ENCODE results near the gene PKD1. TPM values are rescaled to one million over a fixed set of nuclear protein-coding genes. Genes with fewer than 3 reads are reported as not detected.
A peak's percentile ranks its signal among the peaks of the same experiment; 100 is the strongest.

PKD1 gene
- total and polyA plus RNA-seq, 2 of the 13 experiments (the other 11 are each of a cell fraction or from before 2014, with no cell fraction given): 22.1 to 23.0 TPM

- TF ChIP-seq GPBP1L1 (CRISPR knock-in tag; IDR thresholded peaks at IDR 0.05) (no peak), MEIS1 (CRISPR knock-in tag; IDR thresholded peaks at IDR 0.05; ENCODE audit: borderline replicate concordance) (no peak; the same call in 1 of the 2 replicates), ZNF552 (CRISPR knock-in tag; IDR thresholded peaks at IDR 0.05; ENCODE audit: borderline replicate concordance) (no peak; the same call in 1 of the 2 replicates), NCOA1 (CRISPR knock-in tag; IDR thresholded peaks at IDR 0.05) (no peak), ZNF503 (CRISPR knock-in tag; IDR thresholded peaks at IDR 0.05) (peak; percentile 25; the same call in 1 of the 2 replicates), IRX3 (CRISPR knock-in tag; IDR thresholded peaks at IDR 0.05; ENCODE audit: borderline replicate concordance, low read depth) (peak; percentile 64; the same call in 1 of the 2 replicates), NFYC (CRISPR knock-in tag; IDR thresholded peaks at IDR 0.05) (peak; percentile 55), MAF1 (CRISPR knock-in tag; IDR thresholded peaks at IDR 0.05; ENCODE audit: borderline replicate concordance) (no peak), FOXM1 (CRISPR knock-in tag; IDR thresholded peaks at IDR 0.05) (no peak), ZNF282 (IDR thresholded peaks at IDR 0.05; ENCODE audit: partially characterized antibody) (no peak), ZNF160 (CRISPR knock-in tag; IDR thresholded peaks at IDR 0.05) (no peak), PCBP2 (optimal IDR thresholded peaks at IDR 0.05; ENCODE audit: low read depth, low read length, poor library complexity, severe bottlenecking) (no peak), HIVEP1 (CRISPR knock-in tag; IDR thresholded peaks at IDR 0.05) (peak; percentile 28; the same call in 1 of the 2 replicates), ZSCAN5A (CRISPR knock-in tag; IDR thresholded peaks at IDR 0.05; ENCODE audit: borderline replicate concordance) (no peak), ZNF143 (CRISPR knock-in tag; IDR thresholded peaks at IDR 0.05) (peak; percentile 97), ZSCAN12 (CRISPR knock-in tag; IDR thresholded peaks at IDR 0.05) (no peak), ZHX2 (IDR thresholded peaks at IDR 0.05; ENCODE audit: low read depth) (peak; percentile 90), ZHX2 (CRISPR knock-in tag; IDR thresholded peaks at IDR 0.05; ENCODE audit: borderline replicate concordance) (no peak), ZNF737 (CRISPR knock-in tag; IDR thresholded peaks at IDR 0.05; ENCODE audit: borderline replicate concordance) (no peak)
Observed at GRCh38 chr16:2047330-2048115, 88.2 kb downstream of the PKD1 start, which contains the start of the genes NTHL1 and TSC2 (continued).
